Measurements from ENCODE around the gene GTPBP2.

Gene GTPBP2

GRCh38 chr6:43648248-43648647 lies 19.2 kb upstream of the GTPBP2 start:
- no peak overlapping the region for H3K4me3 ChIP-seq (ENCODE audit: low read length)
- TF ChIP-seq, protein P1, sequence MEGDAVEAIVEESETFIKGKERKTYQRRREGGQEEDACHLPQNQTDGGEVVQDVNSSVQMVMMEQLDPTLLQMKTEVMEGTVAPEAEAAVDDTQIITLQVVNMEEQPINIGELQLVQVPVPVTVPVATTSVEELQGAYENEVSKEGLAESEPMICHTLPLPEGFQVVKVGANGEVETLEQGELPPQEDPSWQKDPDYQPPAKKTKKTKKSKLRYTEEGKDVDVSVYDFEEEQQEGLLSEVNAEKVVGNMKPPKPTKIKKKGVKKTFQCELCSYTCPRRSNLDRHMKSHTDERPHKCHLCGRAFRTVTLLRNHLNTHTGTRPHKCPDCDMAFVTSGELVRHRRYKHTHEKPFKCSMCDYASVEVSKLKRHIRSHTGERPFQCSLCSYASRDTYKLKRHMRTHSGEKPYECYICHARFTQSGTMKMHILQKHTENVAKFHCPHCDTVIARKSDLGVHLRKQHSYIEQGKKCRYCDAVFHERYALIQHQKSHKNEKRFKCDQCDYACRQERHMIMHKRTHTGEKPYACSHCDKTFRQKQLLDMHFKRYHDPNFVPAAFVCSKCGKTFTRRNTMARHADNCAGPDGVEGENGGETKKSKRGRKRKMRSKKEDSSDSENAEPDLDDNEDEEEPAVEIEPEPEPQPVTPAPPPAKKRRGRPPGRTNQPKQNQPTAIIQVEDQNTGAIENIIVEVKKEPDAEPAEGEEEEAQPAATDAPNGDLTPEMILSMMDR (conservative IDR thresholded peaks at IDR 0.05; ENCODE audit: low read length), result no peak
- no peak for DNase-seq (ENCODE audit: low read depth)

DNA sequence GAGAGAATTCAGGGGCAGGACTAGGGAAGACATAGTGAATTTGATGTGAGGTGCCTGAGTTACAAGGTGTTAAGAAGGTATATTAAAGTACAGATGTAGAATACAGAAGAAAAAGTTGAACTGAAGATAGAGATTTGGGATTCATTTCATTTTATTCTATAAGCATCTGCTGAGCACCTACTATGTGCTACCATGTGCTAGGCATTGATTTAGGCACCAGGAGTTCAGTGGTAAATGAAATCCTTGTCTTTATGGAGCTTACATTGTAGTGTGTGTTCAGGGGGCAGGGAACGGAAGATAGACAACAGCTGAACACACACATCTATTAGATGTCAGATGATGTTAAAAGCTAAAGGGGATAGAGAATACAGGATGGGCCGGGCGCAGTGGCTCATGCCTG lies 18.5 kb upstream of the GTPBP2 start:
- no peak for DNase-seq (ENCODE audit: low read depth)
- H3K4me3 ChIP-seq (ENCODE audit: low read length), result no peak overlapping the region
- TF ChIP-seq, protein P1 (conservative IDR thresholded peaks at IDR 0.05; ENCODE audit: low read length), result no peak

GRCh38 chr6:43645613-43645964 lies 16.5 kb upstream of the GTPBP2 start:
- TF ChIP-seq, protein P1 (conservative IDR thresholded peaks at IDR 0.05; ENCODE audit: low read length), result no peak
- no peak for DNase-seq (ENCODE audit: low read depth)
- peak overlapping the region; percentile 64 for H3K4me3 ChIP-seq (ENCODE audit: low read length)

GRCh38 chr6:43644940-43645612 lies 16.0 kb upstream of the GTPBP2 start, which contains the start of gene RSPH9:
Gene RSPH9 (plus strand): TSS chr6:43645036. CDS start chr6:43645099, 63 bp downstream.
- TF ChIP-seq, protein P1 (conservative IDR thresholded peaks at IDR 0.05; ENCODE audit: low read length), result no peak
- peak; percentile 39 for DNase-seq (ENCODE audit: low read depth)
- peak within 1 kb of the TSS; percentile 64 for H3K4me3 ChIP-seq (ENCODE audit: low read length)

DNA sequence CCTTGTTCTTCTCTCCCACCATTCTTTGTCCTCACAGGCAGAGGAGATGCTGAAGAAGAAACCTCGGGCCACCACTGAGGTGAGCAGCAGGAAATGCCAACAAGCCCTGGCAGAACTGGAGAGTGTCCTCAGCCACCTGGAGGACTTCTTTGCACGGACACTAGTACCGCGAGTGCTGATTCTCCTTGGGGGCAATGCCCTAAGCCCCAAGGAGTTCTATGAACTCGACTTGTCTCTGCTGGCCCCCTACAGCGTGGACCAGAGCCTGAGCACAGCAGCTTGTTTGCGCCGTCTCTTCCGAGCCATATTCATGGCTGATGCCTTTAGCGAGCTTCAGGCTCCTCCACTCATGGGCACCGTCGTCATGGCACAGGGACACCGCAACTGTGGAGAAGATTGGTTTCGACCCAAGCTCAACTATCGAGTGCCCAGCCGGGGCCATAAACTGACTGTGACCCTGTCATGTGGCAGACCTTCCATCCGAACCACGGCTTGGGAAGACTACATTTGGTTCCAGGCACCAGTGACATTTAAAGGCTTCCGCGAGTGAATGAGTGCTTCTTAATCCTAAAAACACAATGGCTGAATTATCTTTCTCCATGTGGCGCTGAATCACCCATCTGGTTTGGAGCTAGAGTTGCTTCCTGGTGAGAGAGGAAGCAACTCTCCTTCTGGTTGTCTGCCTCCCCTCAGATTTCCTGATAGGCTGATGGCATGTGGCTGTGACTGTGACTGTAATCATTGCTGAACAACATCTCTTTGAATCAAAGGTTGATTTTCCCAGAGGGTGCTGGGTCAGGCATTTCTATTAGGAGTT lies 11.1 kb upstream of the GTPBP2 start:
- DNase-seq (ENCODE audit: low read depth), result no peak
- H3K4me3 ChIP-seq (ENCODE audit: low read length), result no peak overlapping the region
- TF ChIP-seq, protein P1 (conservative IDR thresholded peaks at IDR 0.05; ENCODE audit: low read length), result no peak

- H3K4me3 ChIP-seq (ENCODE audit: low read length), result peak overlapping the region; percentile 98
- TF ChIP-seq, protein P1 (conservative IDR thresholded peaks at IDR 0.05; ENCODE audit: low read length), result no peak
- DNase-seq (ENCODE audit: low read depth), result peak; percentile 15
Measured at GRCh38 chr6:43636308-43636659, 7.2 kb upstream of the GTPBP2 start.

Data from AG10803 (cell line).